Neuronal stem cell (in vitro differentiated cells): Measurements from ENCODE around the gene ZNF133. TPM values are rescaled to one million over a fixed set of nuclear protein-coding genes. Genes with fewer than 3 reads are reported as not detected.

Experiments used
- DNase-seq: peaks from one replicate; pipeline ENCODE4 v3.0.0-alpha.2; 2013; ENCODE audit warnings: low spot score
- H2AFZ ChIP-seq: one replicate; pipeline ENCODE4 v1.6.1; 2013; ENCODE audit warnings: mild to moderate bottlenecking, low read length, inconsistent platforms
- H2AK5ac ChIP-seq: 2 replicates; pipeline ENCODE4 v1.6.1; 2013; ENCODE audit warnings: low read depth, mild to moderate bottlenecking, inconsistent platforms, low read length, moderate library complexity, mixed read lengths
- H2BK120ac ChIP-seq: 2 replicates; pipeline ENCODE4 v1.6.1; 2013; ENCODE audit warnings: low read depth, mild to moderate bottlenecking, inconsistent platforms, low read length, moderate library complexity, mixed read lengths
- H2BK12ac ChIP-seq: one replicate; pipeline ENCODE4 v1.6.1; 2013; ENCODE audit warnings: low read length, inconsistent platforms
- H2BK15ac ChIP-seq: 2 replicates; pipeline ENCODE4 v1.6.1; 2013; ENCODE audit warnings: mild to moderate bottlenecking, low read length, inconsistent platforms, mixed read lengths
- H2BK5ac ChIP-seq: one replicate; pipeline ENCODE4 v1.6.1; 2013; ENCODE audit warnings: inconsistent platforms, mild to moderate bottlenecking, low read length, moderate library complexity
- H3K14ac ChIP-seq: one replicate; pipeline ENCODE4 v1.6.1; 2013; ENCODE audit warnings: low read length, inconsistent platforms
- H3K18ac ChIP-seq: 2 replicates; pipeline ENCODE4 v1.6.1; 2013; ENCODE audit warnings: low read length, inconsistent platforms
- H3K23ac ChIP-seq: 2 replicates; pipeline ENCODE4 v1.6.1; 2013; ENCODE audit warnings: low read depth, mild to moderate bottlenecking, mixed read lengths, low read length, inconsistent platforms; ENCODE audit not compliant: poor library complexity
- H3K27ac ChIP-seq: replicated peaks from 3 replicates; pipeline ENCODE4 v1.5.1; 2013; ENCODE audit warnings: low read length, inconsistent platforms
- H3K27me3 ChIP-seq, 3 experiments: 2 replicates each; pipeline ENCODE4 v1.6.1; 2013; ENCODE audit warnings: low read length in 3 of 3, mild to moderate bottlenecking in 2 of 3, inconsistent platforms in 1 of 3, low read depth in 1 of 3, mixed read lengths in 1 of 3, moderate library complexity in 1 of 3; ENCODE audit not compliant: control insufficient read depth in 3 of 3, insufficient read depth in 3 of 3
- H3K36me3 ChIP-seq, 2 donors: replicated peaks in 1 of 2; 2 replicates each; pipeline ENCODE4 v1.6.1; 2013; ENCODE audit warnings: low read length in 2 of 2; ENCODE audit not compliant: control insufficient read depth in 2 of 2, insufficient read depth in 2 of 2
- H3K4ac ChIP-seq: 2 replicates; pipeline ENCODE4 v1.6.1; 2013; ENCODE audit warnings: inconsistent platforms, mild to moderate bottlenecking, low read length, moderate library complexity
- H3K4me1 ChIP-seq, 2 donors: 1 replicate in 1 of 2; 2 replicates in 1 of 2; pipeline ENCODE4 v1.6.1; 2013; ENCODE audit warnings: low read length in 2 of 2, low read depth in 1 of 2; ENCODE audit not compliant: control insufficient read depth in 2 of 2, insufficient read depth in 1 of 2
- H3K4me2 ChIP-seq: one replicate; pipeline ENCODE4 v1.6.1; 2013; ENCODE audit warnings: mild to moderate bottlenecking, low read length, inconsistent platforms; ENCODE audit not compliant: insufficient read depth, poor library complexity, severe bottlenecking
- H3K4me3 ChIP-seq, 2 donors: 2 replicates each; pipeline ENCODE4 v1.5.1; 2013; ENCODE audit warnings: low read length in 2 of 2, mild to moderate bottlenecking in 2 of 2, inconsistent platforms in 1 of 2, moderate library complexity in 1 of 2
- H3K79me1 ChIP-seq: one replicate; pipeline ENCODE4 v1.6.1; 2013; ENCODE audit warnings: low read depth, mild to moderate bottlenecking, inconsistent platforms, low read length, moderate library complexity
- H3K9ac ChIP-seq: one replicate; pipeline ENCODE4 v1.6.1; 2013; ENCODE audit warnings: mild to moderate bottlenecking, low read depth, low read length, inconsistent platforms; ENCODE audit not compliant: poor library complexity
- H3K9me3 ChIP-seq, 2 donors: replicated peaks in 1 of 2; 2 replicates each; pipeline versions ENCODE3 to v1.6.1; 2013; ENCODE audit warnings: low read length in 2 of 2, mild to moderate bottlenecking in 2 of 2, inconsistent platforms in 1 of 2, low read depth in 1 of 2, mixed read lengths in 1 of 2, moderate library complexity in 1 of 2; ENCODE audit not compliant: control insufficient read depth in 2 of 2, insufficient read depth in 1 of 2
- H4K8ac ChIP-seq: one replicate; pipeline ENCODE4 v1.6.1; 2013; ENCODE audit warnings: low read depth, mild to moderate bottlenecking, inconsistent platforms, low read length, moderate library complexity
- H4K91ac ChIP-seq: one replicate; pipeline ENCODE4 v1.6.1; 2013; ENCODE audit warnings: low read length, low read depth, mild to moderate bottlenecking, inconsistent platforms; ENCODE audit not compliant: poor library complexity
- WGBS, 2 donors: extraction: QIAGEN DNeasy Blood & Tissue Kit; methylation state at CpG; one replicate each; pipeline ENCODE4 v1.1.7; 2013; ENCODE audit warnings: missing lambda C conversion rate in 2 of 2, mixed read lengths in 1 of 2; ENCODE audit not compliant: insufficient read length in 2 of 2, insufficient replicate concordance in 1 of 2; ENCODE audit errors: extremely low coverage in 2 of 2; 5-methylcytosine and 5-hydroxymethylcytosine counted together
- small RNA-seq: library from polyadenylated mRNA; stranded (forward); fragments of <200 nt; extraction: miRNeasy Mini kit (QIAGEN cat#:217004); gene quantifications from one replicate; pipeline ENCODE3, GENCODE V24; 2013; ENCODE audit not compliant: insufficient read depth

Gene ZNF133

GRCh38 chr20:18362916-18363315 is 74.6 kb downstream of the ZNF133 start:
- no peaks in the 10 kb centered on the region for H3K36me3 ChIP-seq
- no peak overlapping the region for H2BK15ac ChIP-seq
- H2AK5ac ChIP-seq, result no peak overlapping the region
- no peak overlapping the region for H2BK5ac ChIP-seq
- no peak overlapping the region for H4K8ac ChIP-seq
- DNase-seq, result no peak
- H3K4ac ChIP-seq, result no peak overlapping the region
- no peak overlapping the region for H3K27ac ChIP-seq
- H2BK12ac ChIP-seq, result no peak overlapping the region
- H2AFZ ChIP-seq, result no peak overlapping the region
- H3K9me3 ChIP-seq, result no peaks in the 10 kb centered on the region
- H4K91ac ChIP-seq, result no peak overlapping the region
- no peaks in the 10 kb centered on the region for H3K79me1 ChIP-seq
- no peak overlapping the region for H2BK120ac ChIP-seq
- no CpG with 5 or more reads among the region's 13 CpGs for WGBS, 2 donors
- H3K4me3 ChIP-seq, result no peak overlapping the region
- no peak overlapping the region for H3K4me2 ChIP-seq
- peak overlapping the region; percentile 35 for H3K18ac ChIP-seq
- H3K4me1 ChIP-seq, result no peaks in the 10 kb centered on the region
- no peak overlapping the region for H3K23ac ChIP-seq
- H3K9ac ChIP-seq, result no peak overlapping the region
- H3K27me3 ChIP-seq, result peaks cover 0 to 21% (median 0%) of the 10 kb centered on the region in 3 experiments
- peak overlapping the region; percentile 17 for H3K14ac ChIP-seq

- no peaks in the 10 kb centered on the region for H3K9me3 ChIP-seq
- H3K79me1 ChIP-seq, result no peaks in the 10 kb centered on the region
- no CpG with 5 or more reads among the region's 2 CpGs for WGBS, 2 donors
- H2BK15ac ChIP-seq, result no peak overlapping the region
- H3K27ac ChIP-seq, result no peak overlapping the region
- no peak overlapping the region for H3K14ac ChIP-seq
- H3K4ac ChIP-seq, result no peak overlapping the region
- H3K9ac ChIP-seq, result no peak overlapping the region
- no peak overlapping the region for H2AFZ ChIP-seq
- no peaks in the 10 kb centered on the region for H3K4me1 ChIP-seq
- no peak overlapping the region for H4K91ac ChIP-seq
- peaks cover 0 to 14% (median 0%) of the 10 kb centered on the region in 3 experiments for H3K27me3 ChIP-seq
- H4K8ac ChIP-seq, result no peak overlapping the region
- H3K18ac ChIP-seq, result no peak overlapping the region
- no peak overlapping the region for H3K23ac ChIP-seq
- no peaks in the 10 kb centered on the region for H3K36me3 ChIP-seq
- no peak overlapping the region for H2BK5ac ChIP-seq
- H2BK12ac ChIP-seq, result no peak overlapping the region
- H3K4me3 ChIP-seq, result peak overlapping the region in 1 of 2 donors; percentile 22
- H2BK120ac ChIP-seq, result no peak overlapping the region
- H3K4me2 ChIP-seq, result no peak overlapping the region
- DNase-seq, result no peak
- H2AK5ac ChIP-seq, result no peak overlapping the region
Observed at GRCh38 chr20:18363708-18364107, 75.4 kb downstream of the ZNF133 start.

GRCh38 chr20:18364768-18365167 is 76.4 kb downstream of the ZNF133 start:
- WGBS, 2 donors, result no CpG with 5 or more reads among the region's 2 CpGs
- H3K27me3 ChIP-seq, result peaks cover 0 to 14% (median 0%) of the 10 kb centered on the region in 3 experiments
- H2BK12ac ChIP-seq, result no peak overlapping the region

More at GRCh38 chr20:18364768-18365167, 76.4 kb downstream of the ZNF133 start:
- H2AFZ ChIP-seq, result no peak overlapping the region
- no peak overlapping the region for H3K4me2 ChIP-seq
- H3K18ac ChIP-seq, result no peak overlapping the region
- no peak overlapping the region for H2BK120ac ChIP-seq
- no peak overlapping the region for H3K4ac ChIP-seq
- H3K14ac ChIP-seq, result no peak overlapping the region
- no peak overlapping the region for H3K27ac ChIP-seq
- H3K36me3 ChIP-seq, result no peaks in the 10 kb centered on the region
- H4K91ac ChIP-seq, result no peak overlapping the region
- H3K79me1 ChIP-seq, result no peaks in the 10 kb centered on the region
- no peak for DNase-seq
- H3K9me3 ChIP-seq, result no peaks in the 10 kb centered on the region
- no peak overlapping the region for H3K9ac ChIP-seq
- H3K4me1 ChIP-seq, result no peaks in the 10 kb centered on the region
- H2BK15ac ChIP-seq, result no peak overlapping the region
- H3K4me3 ChIP-seq, result no peak overlapping the region
- H3K23ac ChIP-seq, result no peak overlapping the region
- no peak overlapping the region for H4K8ac ChIP-seq
- no peak overlapping the region for H2BK5ac ChIP-seq
- H2AK5ac ChIP-seq, result no peak overlapping the region

Small RNAs within 50 kb of the gene (small RNA-seq; reads per million reads assigned to genes)
- gene RN7SL14P, result not detected
- gene RNU2-56P, result not detected
